ENCODE measurements around the gene RSRP1. TPM values are rescaled to one million over a fixed set of nuclear protein-coding genes. Genes with fewer than 3 reads are reported as not detected.
A peak's percentile ranks its signal among the peaks of the same experiment; 100 is the strongest.
"Not testable (repeated sequence)": the region's sequence is repeated elsewhere in the genome, so short reads cannot be mapped to it uniquely, and the experiment has no call there.

The RSRP1 gene
- total and polyA plus RNA-seq, 2 donors: 126 to 418 TPM

- DNase-seq (ENCODE audit: low read depth in 6 of 9, low spot score in 9 of 9): not testable (repeated sequence)
- 98% methylated on average over 10 of the region's 10 CpGs for WGBS
Observed at GRCh38 chr1:25235411-25235810, 11.8 kb downstream of the RSRP1 start.

GRCh38 chr1:25232866-25233784 lies 14.1 kb downstream of the RSRP1 start:
- H3K9me3 ChIP-seq (ENCODE audit: control insufficient read depth in 2 of 2, insufficient read depth in 1 of 2, low read length in 1 of 2): no peaks in the 10 kb centered on the region
- peaks cover 11 to 19% of the 10 kb centered on the region in 2 donors for H3K4me1 ChIP-seq (ENCODE audit: control insufficient read depth in 2 of 2, insufficient read depth in 2 of 2, low read length in 2 of 2)
- DNase-seq (ENCODE audit: low read depth in 6 of 9, low spot score in 9 of 9): peak in 5 of 9 donors; percentile 19 to 66 (median 41)
- 24% methylated on average over 13 of the region's 13 CpGs for WGBS
- no peaks in the 10 kb centered on the region for H3K27me3 ChIP-seq (ENCODE audit: control insufficient read depth in 2 of 2, insufficient read depth in 1 of 2, low read length in 1 of 2)
- peaks cover 25 to 29% of the 10 kb centered on the region in 2 donors for H3K36me3 ChIP-seq (ENCODE audit: control insufficient read depth in 2 of 2, insufficient read depth in 2 of 2, low read length in 1 of 2)
- peak overlapping the region; percentile 99 to 100 for H3K4me3 ChIP-seq (ENCODE audit: low read length in 2 of 2)
- H3K27ac ChIP-seq (ENCODE audit: low read depth in 1 of 2, low read length in 1 of 2): peak overlapping the region; percentile 83 to 97

More at GRCh38 chr1:25235411-25235810, 11.8 kb downstream of the RSRP1 start:
- peaks cover 17 to 29% of the 10 kb centered on the region in 2 donors for H3K4me1 ChIP-seq (ENCODE audit: control insufficient read depth in 2 of 2, insufficient read depth in 2 of 2, low read length in 2 of 2)
- H3K9me3 ChIP-seq (ENCODE audit: control insufficient read depth in 2 of 2, insufficient read depth in 1 of 2, low read length in 1 of 2); H3K36me3 ChIP-seq (ENCODE audit: control insufficient read depth in 2 of 2, insufficient read depth in 2 of 2, low read length in 1 of 2); H3K4me3 ChIP-seq (ENCODE audit: low read length in 2 of 2); H3K27ac ChIP-seq (ENCODE audit: low read depth in 1 of 2, low read length in 1 of 2); H3K27me3 ChIP-seq (ENCODE audit: control insufficient read depth in 2 of 2, insufficient read depth in 1 of 2, low read length in 1 of 2): not testable (repeated sequence)

- Histone ChIP-seq H3K27me3 (ENCODE audit: control insufficient read depth in 2 of 2, insufficient read depth in 1 of 2, low read length in 1 of 2) (no peaks in the 10 kb centered on the region), H3K36me3 (ENCODE audit: control insufficient read depth in 2 of 2, insufficient read depth in 2 of 2, low read length in 1 of 2) (peaks cover 33 to 37% of the 10 kb centered on the region in 2 donors), H3K4me1 (ENCODE audit: control insufficient read depth in 2 of 2, insufficient read depth in 2 of 2, low read length in 2 of 2) (peaks cover 11 to 19% of the 10 kb centered on the region in 2 donors), H3K27ac (ENCODE audit: low read depth in 1 of 2, low read length in 1 of 2) (peak within 1 kb of the TSS; percentile 83 to 97), H3K9me3 (ENCODE audit: control insufficient read depth in 2 of 2, insufficient read depth in 1 of 2, low read length in 1 of 2) (no peaks in the 10 kb centered on the region), H3K4me3 (ENCODE audit: low read length in 2 of 2) (peak within 1 kb of the TSS; percentile 99 to 100)
- under 1% methylated on average over 54 of the region's 54 CpGs for WGBS
- DNase-seq (ENCODE audit: low read depth in 6 of 9, low spot score in 9 of 9): peak; percentile 83 to 97 (median 93)
Observed at GRCh38 chr1:25232027-25232865, 15.0 kb downstream of the RSRP1 start, which contains the start of gene SYF2. TSS of gene SYF2 (minus strand) at chr1:25232502. CDS start at chr1:25232467, 35 bp downstream.

GRCh38 chr1:25223471-25223870 lies 23.8 kb downstream of the RSRP1 start:
- H3K4me1 ChIP-seq (ENCODE audit: control insufficient read depth in 2 of 2, insufficient read depth in 2 of 2, low read length in 2 of 2): no peaks in the 10 kb centered on the region
- no peaks in the 10 kb centered on the region for H3K9me3 ChIP-seq (ENCODE audit: control insufficient read depth in 2 of 2, insufficient read depth in 1 of 2, low read length in 1 of 2)
- no peaks in the 10 kb centered on the region for H3K27me3 ChIP-seq (ENCODE audit: control insufficient read depth in 2 of 2, insufficient read depth in 1 of 2, low read length in 1 of 2)
- no peak overlapping the region for H3K27ac ChIP-seq (ENCODE audit: low read depth in 1 of 2, low read length in 1 of 2)
- 96% methylated on average over 3 of the region's 3 CpGs for WGBS
- no peak for DNase-seq (ENCODE audit: low read depth in 6 of 9, low spot score in 9 of 9)
- no peak overlapping the region for H3K4me3 ChIP-seq (ENCODE audit: low read length in 2 of 2)
- peaks cover 59 to 78% of the 10 kb centered on the region in 2 donors for H3K36me3 ChIP-seq (ENCODE audit: control insufficient read depth in 2 of 2, insufficient read depth in 2 of 2, low read length in 1 of 2)

GRCh38 chr1:25222606-25223005 lies 24.6 kb downstream of the RSRP1 start:
- Histone ChIP-seq H3K27me3 (ENCODE audit: control insufficient read depth in 2 of 2, insufficient read depth in 1 of 2, low read length in 1 of 2) (no peaks in the 10 kb centered on the region), H3K27ac (ENCODE audit: low read depth in 1 of 2, low read length in 1 of 2) (no peak overlapping the region), H3K4me3 (ENCODE audit: low read length in 2 of 2) (no peak overlapping the region), H3K36me3 (ENCODE audit: control insufficient read depth in 2 of 2, insufficient read depth in 2 of 2, low read length in 1 of 2) (peaks cover 51 to 69% of the 10 kb centered on the region in 2 donors), H3K9me3 (ENCODE audit: control insufficient read depth in 2 of 2, insufficient read depth in 1 of 2, low read length in 1 of 2) (no peaks in the 10 kb centered on the region), H3K4me1 (ENCODE audit: control insufficient read depth in 2 of 2, insufficient read depth in 2 of 2, low read length in 2 of 2) (no peaks in the 10 kb centered on the region)
- WGBS: 97% methylated on average over 4 of the region's 4 CpGs
- no peak for DNase-seq (ENCODE audit: low read depth in 6 of 9, low spot score in 9 of 9)

GRCh38 chr1:25220666-25221065 lies 26.6 kb downstream of the RSRP1 start:
- H3K4me1 ChIP-seq (ENCODE audit: control insufficient read depth in 2 of 2, insufficient read depth in 2 of 2, low read length in 2 of 2): no peaks in the 10 kb centered on the region
- H3K9me3 ChIP-seq (ENCODE audit: control insufficient read depth in 2 of 2, insufficient read depth in 1 of 2, low read length in 1 of 2): no peaks in the 10 kb centered on the region
- no peak for DNase-seq (ENCODE audit: low read depth in 6 of 9, low spot score in 9 of 9)
- no peaks in the 10 kb centered on the region for H3K27me3 ChIP-seq (ENCODE audit: control insufficient read depth in 2 of 2, insufficient read depth in 1 of 2, low read length in 1 of 2)
- no peak overlapping the region for H3K27ac ChIP-seq (ENCODE audit: low read depth in 1 of 2, low read length in 1 of 2)
- peaks cover 34 to 52% of the 10 kb centered on the region in 2 donors for H3K36me3 ChIP-seq (ENCODE audit: control insufficient read depth in 2 of 2, insufficient read depth in 2 of 2, low read length in 1 of 2)
- WGBS: 96% methylated on average over 3 of the region's 3 CpGs
- no peak overlapping the region for H3K4me3 ChIP-seq (ENCODE audit: low read length in 2 of 2)

GRCh38 chr1:25219661-25220251 lies 27.5 kb downstream of the RSRP1 start:
- Histone ChIP-seq H3K9me3 (ENCODE audit: control insufficient read depth in 2 of 2, insufficient read depth in 1 of 2, low read length in 1 of 2) (no peaks in the 10 kb centered on the region), H3K4me1 (ENCODE audit: control insufficient read depth in 2 of 2, insufficient read depth in 2 of 2, low read length in 2 of 2) (no peaks in the 10 kb centered on the region), H3K4me3 (ENCODE audit: low read length in 2 of 2) (no peak overlapping the region), H3K27me3 (ENCODE audit: control insufficient read depth in 2 of 2, insufficient read depth in 1 of 2, low read length in 1 of 2) (no peaks in the 10 kb centered on the region), H3K27ac (ENCODE audit: low read depth in 1 of 2, low read length in 1 of 2) (no peak overlapping the region), H3K36me3 (ENCODE audit: control insufficient read depth in 2 of 2, insufficient read depth in 2 of 2, low read length in 1 of 2) (peaks cover 34 to 45% of the 10 kb centered on the region in 2 donors)
- 97% methylated on average over 9 of the region's 9 CpGs for WGBS
- DNase-seq (ENCODE audit: low read depth in 6 of 9, low spot score in 9 of 9): no peak

GRCh38 chr1:25217598-25218232 lies 29.5 kb downstream of the RSRP1 start:
- no peaks in the 10 kb centered on the region for H3K27me3 ChIP-seq (ENCODE audit: control insufficient read depth in 2 of 2, insufficient read depth in 1 of 2, low read length in 1 of 2)
- H3K9me3 ChIP-seq (ENCODE audit: control insufficient read depth in 2 of 2, insufficient read depth in 1 of 2, low read length in 1 of 2): no peaks in the 10 kb centered on the region
- peaks cover 22 to 27% of the 10 kb centered on the region in 2 donors for H3K36me3 ChIP-seq (ENCODE audit: control insufficient read depth in 2 of 2, insufficient read depth in 2 of 2, low read length in 1 of 2)
- no peak overlapping the region for H3K4me3 ChIP-seq (ENCODE audit: low read length in 2 of 2)
- DNase-seq (ENCODE audit: low read depth in 6 of 9, low spot score in 9 of 9): no peak
- no peaks in the 10 kb centered on the region for H3K4me1 ChIP-seq (ENCODE audit: control insufficient read depth in 2 of 2, insufficient read depth in 2 of 2, low read length in 2 of 2)
- WGBS: 98% methylated on average over 8 of the region's 8 CpGs
- no peak overlapping the region for H3K27ac ChIP-seq (ENCODE audit: low read depth in 1 of 2, low read length in 1 of 2)
